Measurements from ENCODE around the gene DYNC1I2. TPM values are rescaled to one million over a fixed set of nuclear protein-coding genes. Genes with fewer than 3 reads are reported as not detected.

The DYNC1I2 gene
- total RNA-seq, 1 experiment from 2014 or later, result 48.4 TPM

GRCh38 chr2:171671867-171672266, 15.4 kb upstream of the DYNC1I2 start:
- no peaks in the 10 kb centered on the region for H3K9me3 ChIP-seq (ENCODE audit: low read length)
- no peaks in the 10 kb centered on the region for H3K27me3 ChIP-seq (ENCODE audit: low read length)
- H3K4me3 ChIP-seq (ENCODE audit: low read length), result no peak overlapping the region
- DNase-seq, result no peak
- H3K4me1 ChIP-seq (ENCODE audit: low read length), result peaks cover 6% of the 10 kb centered on the region
- H3K4me2 ChIP-seq (ENCODE audit: low read depth, low read length, poor library complexity, severe bottlenecking), result no peak overlapping the region
- no peaks in the 10 kb centered on the region for H3K79me2 ChIP-seq (ENCODE audit: low read length)
- no peaks in the 10 kb centered on the region for H3K36me3 ChIP-seq (ENCODE audit: insufficient read depth, low read length)
- no peaks in the 10 kb centered on the region for H4K20me1 ChIP-seq (ENCODE audit: insufficient read depth, low read depth, low read length)
- H3K27ac ChIP-seq (ENCODE audit: low read length), result no peak overlapping the region
- no peaks in the 10 kb centered on the region for H3K9me2 ChIP-seq (replicated peaks; ENCODE audit: insufficient read depth, low read length)
- no peak overlapping the region for H3K9ac ChIP-seq (ENCODE audit: low read length)
- H2AFZ ChIP-seq (ENCODE audit: low read length), result no peak overlapping the region

GRCh38 chr2:171673905-171674304, 13.4 kb upstream of the DYNC1I2 start:
- no peak for DNase-seq
- H3K4me3 ChIP-seq (ENCODE audit: low read length), result no peak overlapping the region
- no peak overlapping the region for H3K9ac ChIP-seq (ENCODE audit: low read length)
- H3K36me3 ChIP-seq (ENCODE audit: insufficient read depth, low read length), result no peaks in the 10 kb centered on the region
- no peak overlapping the region for H3K4me2 ChIP-seq (ENCODE audit: low read depth, low read length, poor library complexity, severe bottlenecking)
- H3K4me1 ChIP-seq (ENCODE audit: low read length), result peaks cover 6% of the 10 kb centered on the region
- H3K9me2 ChIP-seq (replicated peaks; ENCODE audit: insufficient read depth, low read length), result no peaks in the 10 kb centered on the region
- no peak overlapping the region for H3K27ac ChIP-seq (ENCODE audit: low read length)
- no peaks in the 10 kb centered on the region for H3K27me3 ChIP-seq (ENCODE audit: low read length)
- no peaks in the 10 kb centered on the region for H4K20me1 ChIP-seq (ENCODE audit: insufficient read depth, low read depth, low read length)
- H3K79me2 ChIP-seq (ENCODE audit: low read length), result no peaks in the 10 kb centered on the region
- no peak overlapping the region for H2AFZ ChIP-seq (ENCODE audit: low read length)
- H3K9me3 ChIP-seq (ENCODE audit: low read length), result no peaks in the 10 kb centered on the region

GRCh38 chr2:171675810-171676345, 11.4 kb upstream of the DYNC1I2 start:
- H3K9ac ChIP-seq (ENCODE audit: low read length), result no peak overlapping the region
- DNase-seq, result no peak
- H3K27me3 ChIP-seq (ENCODE audit: low read length), result no peaks in the 10 kb centered on the region
- H3K4me2 ChIP-seq (ENCODE audit: low read depth, low read length, poor library complexity, severe bottlenecking), result no peak overlapping the region
- no peaks in the 10 kb centered on the region for H3K36me3 ChIP-seq (ENCODE audit: insufficient read depth, low read length)
- 0 out of 2 replicates have a peak overlapping the region, but pooled peaks have one; percentile 14 for H2AFZ ChIP-seq (ENCODE audit: low read length)
- H3K27ac ChIP-seq (ENCODE audit: low read length), result no peak overlapping the region
- H4K20me1 ChIP-seq (ENCODE audit: insufficient read depth, low read depth, low read length), result no peaks in the 10 kb centered on the region
- peaks cover 6% of the 10 kb centered on the region for H3K4me1 ChIP-seq (ENCODE audit: low read length)
- no peaks in the 10 kb centered on the region for H3K79me2 ChIP-seq (ENCODE audit: low read length)
- no peaks in the 10 kb centered on the region for H3K9me2 ChIP-seq (replicated peaks; ENCODE audit: insufficient read depth, low read length)
- no peaks in the 10 kb centered on the region for H3K9me3 ChIP-seq (ENCODE audit: low read length)
- no peak overlapping the region for H3K4me3 ChIP-seq (ENCODE audit: low read length)

GRCh38 chr2:171678619-171679018, 8.7 kb upstream of the DYNC1I2 start:
- no peak for DNase-seq
- H3K9ac ChIP-seq (ENCODE audit: low read length), result no peak overlapping the region
- no peak overlapping the region for H2AFZ ChIP-seq (ENCODE audit: low read length)
- H3K27me3 ChIP-seq (ENCODE audit: low read length), result no peaks in the 10 kb centered on the region
- H4K20me1 ChIP-seq (ENCODE audit: insufficient read depth, low read depth, low read length), result no peaks in the 10 kb centered on the region
- H3K36me3 ChIP-seq (ENCODE audit: insufficient read depth, low read length), result no peaks in the 10 kb centered on the region
- no peak overlapping the region for H3K4me2 ChIP-seq (ENCODE audit: low read depth, low read length, poor library complexity, severe bottlenecking)
- H3K79me2 ChIP-seq (ENCODE audit: low read length), result no peaks in the 10 kb centered on the region
- no peaks in the 10 kb centered on the region for H3K9me3 ChIP-seq (ENCODE audit: low read length)
- H3K27ac ChIP-seq (ENCODE audit: low read length), result no peak overlapping the region
- peaks cover 6% of the 10 kb centered on the region for H3K4me1 ChIP-seq (ENCODE audit: low read length)
- no peak overlapping the region for H3K4me3 ChIP-seq (ENCODE audit: low read length)
- no peaks in the 10 kb centered on the region for H3K9me2 ChIP-seq (replicated peaks; ENCODE audit: insufficient read depth, low read length)

GRCh38 chr2:171688129-171688465, 828 bp downstream of the DYNC1I2 start:
- Histone ChIP-seq H3K27me3 (ENCODE audit: low read length) (no peaks in the 10 kb centered on the region), H3K4me1 (ENCODE audit: low read length) (peaks cover 16% of the 10 kb centered on the region), H4K20me1 (ENCODE audit: insufficient read depth, low read depth, low read length) (no peaks in the 10 kb centered on the region), H3K4me3 (ENCODE audit: low read length) (peak overlapping the region; percentile 96), H3K9me2 (replicated peaks; ENCODE audit: insufficient read depth, low read length) (0 out of 2 replicates have a peak, but pooled peaks cover 3% of the 10 kb centered on the region), H3K36me3 (ENCODE audit: insufficient read depth, low read length) (peaks cover 8% of the 10 kb centered on the region; the same call in 1 of the 2 replicates), H3K79me2 (ENCODE audit: low read length) (peaks cover 27% of the 10 kb centered on the region), H2AFZ (ENCODE audit: low read length) (peak overlapping the region; percentile 99), H3K4me2 (ENCODE audit: low read depth, low read length, poor library complexity, severe bottlenecking) (peak overlapping the region; percentile 96), H3K9ac (ENCODE audit: low read length) (peak overlapping the region; percentile 81), H3K9me3 (ENCODE audit: low read length) (no peaks in the 10 kb centered on the region), H3K27ac (ENCODE audit: low read length) (no peak overlapping the region)
- DNase-seq, result no peak

GRCh38 chr2:171692331-171692730, 5.1 kb downstream of the DYNC1I2 start:
- Histone ChIP-seq H4K20me1 (ENCODE audit: insufficient read depth, low read depth, low read length) (no peaks in the 10 kb centered on the region), H3K9me2 (replicated peaks; ENCODE audit: insufficient read depth, low read length) (no peaks in the 10 kb centered on the region), H3K9ac (ENCODE audit: low read length) (no peak overlapping the region), H3K4me2 (ENCODE audit: low read depth, low read length, poor library complexity, severe bottlenecking) (no peak overlapping the region), H3K27me3 (ENCODE audit: low read length) (no peaks in the 10 kb centered on the region), H3K4me1 (ENCODE audit: low read length) (peaks cover 12% of the 10 kb centered on the region), H3K79me2 (ENCODE audit: low read length) (peaks cover 30% of the 10 kb centered on the region), H2AFZ (ENCODE audit: low read length) (no peak overlapping the region), H3K36me3 (ENCODE audit: insufficient read depth, low read length) (peaks cover 11% of the 10 kb centered on the region; the same call in 1 of the 2 replicates), H3K9me3 (ENCODE audit: low read length) (no peaks in the 10 kb centered on the region), H3K27ac (ENCODE audit: low read length) (no peak overlapping the region), H3K4me3 (ENCODE audit: low read length) (no peak overlapping the region)
- DNase-seq, result no peak

GRCh38 chr2:171702781-171703556, 15.7 kb downstream of the DYNC1I2 start:
- Histone ChIP-seq H3K9me2 (replicated peaks; ENCODE audit: insufficient read depth, low read length) (no peaks in the 10 kb centered on the region), H3K4me1 (ENCODE audit: low read length) (peaks cover 39% of the 10 kb centered on the region), H3K79me2 (ENCODE audit: low read length) (peaks cover 12% of the 10 kb centered on the region), H3K9ac (ENCODE audit: low read length) (no peak overlapping the region), H3K27ac (ENCODE audit: low read length) (no peak overlapping the region; the same call in 1 of the 2 replicates), H4K20me1 (ENCODE audit: insufficient read depth, low read depth, low read length) (no peaks in the 10 kb centered on the region), H3K27me3 (ENCODE audit: low read length) (no peaks in the 10 kb centered on the region), H3K9me3 (ENCODE audit: low read length) (no peaks in the 10 kb centered on the region), H3K4me3 (ENCODE audit: low read length) (no peak overlapping the region), H3K36me3 (ENCODE audit: insufficient read depth, low read length) (no peaks in the 10 kb centered on the region), H2AFZ (ENCODE audit: low read length) (no peak overlapping the region), H3K4me2 (ENCODE audit: low read depth, low read length, poor library complexity, severe bottlenecking) (no peak overlapping the region)
- DNase-seq, result no peak

GRCh38 chr2:171703574-171704347, 16.5 kb downstream of the DYNC1I2 start:
- Histone ChIP-seq H3K79me2 (ENCODE audit: low read length) (peaks cover 12% of the 10 kb centered on the region), H3K4me3 (ENCODE audit: low read length) (no peak overlapping the region), H3K4me2 (ENCODE audit: low read depth, low read length, poor library complexity, severe bottlenecking) (peak overlapping the region; percentile 41), H3K27ac (ENCODE audit: low read length) (peak overlapping the region; percentile 28; the same call in 1 of the 2 replicates), H3K9ac (ENCODE audit: low read length) (no peak overlapping the region), H4K20me1 (ENCODE audit: insufficient read depth, low read depth, low read length) (no peaks in the 10 kb centered on the region), H2AFZ (ENCODE audit: low read length) (no peak overlapping the region), H3K4me1 (ENCODE audit: low read length) (peaks cover 39% of the 10 kb centered on the region), H3K27me3 (ENCODE audit: low read length) (no peaks in the 10 kb centered on the region), H3K9me3 (ENCODE audit: low read length) (no peaks in the 10 kb centered on the region), H3K9me2 (replicated peaks; ENCODE audit: insufficient read depth, low read length) (no peaks in the 10 kb centered on the region), H3K36me3 (ENCODE audit: insufficient read depth, low read length) (no peaks in the 10 kb centered on the region)
- peak; percentile 84 for DNase-seq
